Epithelial cell of esophagus (primary cell): ENCODE data around the gene OTOP1.
"Not testable (repeated sequence)": the region's sequence is repeated elsewhere in the genome, so short reads cannot be mapped to it uniquely, and the experiment has no call there.

Experiments used
- DNase-seq: peaks from one replicate; pipeline ENCODE4 v3.0.0; 2010; ENCODE audit warnings: low read depth
- H3K4me3 ChIP-seq: 2 replicates; pipeline ENCODE4 v1.5.1; 2011; ENCODE audit warnings: mild to moderate bottlenecking, low read length, control low read depth
- TF ChIP-seq, protein P1 (sequence below): IDR thresholded peaks from 2 replicates; pipeline ENCODE4 v1.5.1; 2011; ENCODE audit warnings: low read depth, mild to moderate bottlenecking, low read length, control low read depth, inconsistent platforms; ENCODE audit not compliant: insufficient read depth; ENCODE audit errors: missing control alignments

Gene OTOP1

GRCh38 chr4:4267981-4268380 lies 41.3 kb upstream of the OTOP1 start:
- H3K4me3 ChIP-seq = no peak overlapping the region
- TF ChIP-seq, protein P1, sequence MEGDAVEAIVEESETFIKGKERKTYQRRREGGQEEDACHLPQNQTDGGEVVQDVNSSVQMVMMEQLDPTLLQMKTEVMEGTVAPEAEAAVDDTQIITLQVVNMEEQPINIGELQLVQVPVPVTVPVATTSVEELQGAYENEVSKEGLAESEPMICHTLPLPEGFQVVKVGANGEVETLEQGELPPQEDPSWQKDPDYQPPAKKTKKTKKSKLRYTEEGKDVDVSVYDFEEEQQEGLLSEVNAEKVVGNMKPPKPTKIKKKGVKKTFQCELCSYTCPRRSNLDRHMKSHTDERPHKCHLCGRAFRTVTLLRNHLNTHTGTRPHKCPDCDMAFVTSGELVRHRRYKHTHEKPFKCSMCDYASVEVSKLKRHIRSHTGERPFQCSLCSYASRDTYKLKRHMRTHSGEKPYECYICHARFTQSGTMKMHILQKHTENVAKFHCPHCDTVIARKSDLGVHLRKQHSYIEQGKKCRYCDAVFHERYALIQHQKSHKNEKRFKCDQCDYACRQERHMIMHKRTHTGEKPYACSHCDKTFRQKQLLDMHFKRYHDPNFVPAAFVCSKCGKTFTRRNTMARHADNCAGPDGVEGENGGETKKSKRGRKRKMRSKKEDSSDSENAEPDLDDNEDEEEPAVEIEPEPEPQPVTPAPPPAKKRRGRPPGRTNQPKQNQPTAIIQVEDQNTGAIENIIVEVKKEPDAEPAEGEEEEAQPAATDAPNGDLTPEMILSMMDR = no peak
- DNase-seq = peak; percentile 42

DNA sequence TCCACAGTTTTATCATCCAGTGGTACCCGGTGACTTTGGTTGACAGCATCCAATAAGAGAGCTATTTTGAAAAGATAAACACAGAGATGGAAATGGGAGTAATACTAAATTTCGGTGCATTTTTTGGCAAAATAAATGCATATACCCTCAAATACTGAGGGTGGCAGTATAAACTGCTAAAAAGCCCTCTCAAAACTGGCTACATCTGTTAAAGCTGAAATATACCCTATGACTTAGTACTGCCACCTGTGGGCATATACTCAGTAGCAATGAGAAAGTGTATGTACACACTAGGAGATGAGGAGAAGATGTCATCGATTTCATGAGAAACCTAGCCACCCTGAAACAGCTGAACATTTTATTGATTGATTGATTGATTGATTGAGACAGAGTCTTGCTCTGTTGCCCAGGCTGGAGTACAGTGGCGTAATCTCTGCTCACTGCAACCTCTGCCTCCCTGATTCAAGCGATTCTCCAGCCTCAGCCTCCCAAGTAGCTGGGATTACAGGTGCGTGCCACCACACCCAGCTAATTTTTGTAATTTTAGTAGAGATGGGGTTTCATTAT lies 33.5 kb upstream of the OTOP1 start:
- TF ChIP-seq, protein P1 = peak; percentile 44
- no peak overlapping the region for H3K4me3 ChIP-seq
- peak; percentile 69 for DNase-seq

- no peak for DNase-seq
- TF ChIP-seq, protein P1 = no peak
- no peak overlapping the region for H3K4me3 ChIP-seq
These were observed 32.9 kb upstream of the OTOP1 start for GRCh38 chr4:4259484-4260100.

GRCh38 chr4:4257705-4258104 lies 31.0 kb upstream of the OTOP1 start:
- not testable (repeated sequence) for DNase-seq, H3K4me3 ChIP-seq

DNA sequence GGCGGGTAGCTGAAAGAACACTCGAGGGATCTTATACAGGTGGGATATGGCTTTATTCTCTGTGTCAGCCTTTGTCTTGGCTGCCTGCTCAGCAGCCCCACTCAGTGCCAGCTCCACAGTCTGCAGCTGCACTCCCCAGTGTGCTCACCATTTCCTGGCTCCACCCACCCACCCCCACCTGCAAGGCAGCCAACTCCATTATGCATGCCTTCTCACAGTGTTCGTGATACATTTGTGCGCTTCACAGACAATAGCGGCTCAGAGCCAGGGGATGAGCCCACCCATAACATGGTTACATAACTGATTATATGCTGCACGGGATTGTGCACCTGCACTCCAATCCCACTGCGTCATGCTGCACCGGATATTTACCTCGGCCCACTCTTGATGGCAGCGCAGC lies 30.1 kb upstream of the OTOP1 start:
- TF ChIP-seq, protein P1 = no peak
- no peak overlapping the region for H3K4me3 ChIP-seq
- DNase-seq = no peak

DNA sequence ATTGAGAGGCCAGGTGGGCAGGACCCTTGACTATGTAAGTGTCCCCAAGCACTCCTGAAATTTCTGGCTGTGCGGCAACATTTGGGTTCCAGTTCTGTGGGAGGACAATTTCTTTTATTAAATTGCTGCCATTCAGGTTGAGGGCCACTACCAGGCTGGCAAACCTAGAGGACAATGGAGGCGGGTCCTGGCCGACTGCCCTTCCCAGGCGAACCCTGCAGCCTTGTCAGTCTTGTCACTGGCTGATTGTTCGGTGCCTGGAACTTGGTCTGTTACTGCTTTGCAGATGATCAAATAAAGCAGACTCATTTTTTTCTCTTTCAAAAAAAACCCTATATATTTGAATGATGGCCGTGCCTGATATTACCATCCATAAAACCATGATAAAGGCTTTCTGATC lies 27.9 kb upstream of the OTOP1 start:
- TF ChIP-seq, protein P1 = no peak
- DNase-seq = no peak

DNA sequence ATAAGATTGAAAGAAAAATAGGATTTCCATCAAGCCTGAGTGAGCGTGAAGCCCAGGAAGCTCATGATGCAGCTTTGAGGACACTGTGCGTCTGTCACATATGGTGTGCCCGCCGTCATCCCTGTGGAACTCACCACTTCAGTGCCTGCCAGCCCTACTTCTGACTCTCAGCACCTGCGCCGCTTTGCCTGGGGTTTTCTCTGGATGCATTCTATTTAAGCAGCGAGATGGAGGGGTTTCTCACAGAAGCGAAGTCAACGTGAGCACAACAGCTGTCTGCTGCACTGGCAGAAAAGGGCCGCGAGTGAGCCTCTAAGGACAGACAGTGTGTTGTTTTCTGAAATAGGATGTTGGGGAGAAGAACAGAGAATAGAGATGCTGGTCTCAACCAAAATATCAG lies 27.5 kb upstream of the OTOP1 start:
- H3K4me3 ChIP-seq = no peak overlapping the region
- TF ChIP-seq, protein P1 = no peak
- DNase-seq = no peak

More for the DNA sequence above, 27.9 kb upstream of the OTOP1 start:
- H3K4me3 ChIP-seq = no peak overlapping the region
